IPS DF 6.9 (cell line): ENCODE results near the gene MEI1.

Experiments used
- DNase-seq: peaks from one replicate; pipeline ENCODE4 v3.0.0-alpha.2; 2013; ENCODE audit warnings: low read depth, low spot score
- H3K27ac ChIP-seq: one replicate; pipeline ENCODE4 v1.5.1; 2013; ENCODE audit warnings: low read length, control low read depth
- H3K27me3 ChIP-seq: 2 replicates; pipeline ENCODE4 v1.6.1; 2013; ENCODE audit warnings: mild to moderate bottlenecking, low read length; ENCODE audit not compliant: control insufficient read depth, insufficient read depth
- H3K36me3 ChIP-seq: 2 replicates; pipeline ENCODE4 v1.6.1; 2013; ENCODE audit warnings: low read length; ENCODE audit not compliant: control insufficient read depth, insufficient read depth
- H3K4me1 ChIP-seq: 2 replicates; pipeline ENCODE4 v1.6.1; 2013; ENCODE audit warnings: low read length; ENCODE audit not compliant: control insufficient read depth, insufficient read depth
- H3K4me3 ChIP-seq: 2 replicates; pipeline ENCODE4 v1.5.1; 2013; ENCODE audit warnings: mild to moderate bottlenecking, low read length
- H3K9me3 ChIP-seq: 2 replicates; pipeline ENCODE4 v1.6.1; 2013; ENCODE audit warnings: low read length, inconsistent platforms; ENCODE audit not compliant: control insufficient read depth, insufficient read depth
- WGBS: extraction: QIAGEN DNeasy Blood & Tissue Kit; methylation state at CpG from one replicate; pipeline ENCODE4 v1.1.7; 2013; ENCODE audit warnings: mixed read lengths, missing lambda C conversion rate; ENCODE audit not compliant: insufficient read length, insufficient coverage; 5-methylcytosine and 5-hydroxymethylcytosine counted together

Gene MEI1

GRCh38 chr22:41770715-41771468, 71.6 kb downstream of the MEI1 start:
- no CpG with 5 or more reads among the region's 5 CpGs for WGBS

GRCh38 chr22:41772198-41772597, 72.9 kb downstream of the MEI1 start:
- no peak overlapping the region for H3K27ac ChIP-seq
- no peak overlapping the region for H3K4me3 ChIP-seq
- WGBS, result no CpG with 5 or more reads among the region's 4 CpGs
- no peaks in the 10 kb centered on the region for H3K27me3 ChIP-seq
- DNase-seq, result no peak
- H3K9me3 ChIP-seq, result no peaks in the 10 kb centered on the region
- no peaks in the 10 kb centered on the region for H3K4me1 ChIP-seq
- H3K36me3 ChIP-seq, result no peaks in the 10 kb centered on the region

More at GRCh38 chr22:41770715-41771468, 71.6 kb downstream of the MEI1 start:
- no peaks in the 10 kb centered on the region for H3K27me3 ChIP-seq
- no peaks in the 10 kb centered on the region for H3K9me3 ChIP-seq
- no peaks in the 10 kb centered on the region for H3K36me3 ChIP-seq
- H3K27ac ChIP-seq, result no peak overlapping the region
- H3K4me1 ChIP-seq, result no peaks in the 10 kb centered on the region
- no peak for DNase-seq
- H3K4me3 ChIP-seq, result no peak overlapping the region

DNA sequence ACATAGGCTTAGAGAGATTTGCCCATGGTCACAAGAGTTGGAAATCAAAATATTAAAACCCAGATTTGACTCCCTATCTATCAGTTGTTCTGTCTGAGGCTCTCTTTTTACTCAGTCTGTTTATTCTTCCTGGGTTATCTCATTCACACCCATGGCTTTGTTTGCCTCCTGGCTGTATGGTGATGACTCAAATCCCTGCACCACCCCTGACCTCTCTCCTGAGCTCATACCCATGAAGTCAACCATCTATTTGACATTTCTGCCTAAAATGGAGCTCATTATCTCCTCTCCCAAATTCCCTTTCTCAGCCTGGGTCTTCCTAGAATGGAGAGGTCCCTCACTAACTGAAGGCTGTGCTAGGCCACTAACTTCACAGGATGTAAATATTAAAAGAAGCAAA, 73.3 kb downstream of the MEI1 start:
- no peaks in the 10 kb centered on the region for H3K27me3 ChIP-seq
- H3K4me3 ChIP-seq, result no peak overlapping the region
- no peaks in the 10 kb centered on the region for H3K9me3 ChIP-seq
- no peaks in the 10 kb centered on the region for H3K36me3 ChIP-seq
- no peak for DNase-seq
- no peak overlapping the region for H3K27ac ChIP-seq
- H3K4me1 ChIP-seq, result no peaks in the 10 kb centered on the region

GRCh38 chr22:41775338-41775737, 76.0 kb downstream of the MEI1 start:
- no peak overlapping the region for H3K27ac ChIP-seq
- WGBS, result no CpG with 5 or more reads among the region's 5 CpGs
- H3K27me3 ChIP-seq, result no peaks in the 10 kb centered on the region
- no peak overlapping the region for H3K4me3 ChIP-seq
- no peaks in the 10 kb centered on the region for H3K9me3 ChIP-seq
- no peaks in the 10 kb centered on the region for H3K4me1 ChIP-seq
- DNase-seq, result no peak
- no peaks in the 10 kb centered on the region for H3K36me3 ChIP-seq

DNA sequence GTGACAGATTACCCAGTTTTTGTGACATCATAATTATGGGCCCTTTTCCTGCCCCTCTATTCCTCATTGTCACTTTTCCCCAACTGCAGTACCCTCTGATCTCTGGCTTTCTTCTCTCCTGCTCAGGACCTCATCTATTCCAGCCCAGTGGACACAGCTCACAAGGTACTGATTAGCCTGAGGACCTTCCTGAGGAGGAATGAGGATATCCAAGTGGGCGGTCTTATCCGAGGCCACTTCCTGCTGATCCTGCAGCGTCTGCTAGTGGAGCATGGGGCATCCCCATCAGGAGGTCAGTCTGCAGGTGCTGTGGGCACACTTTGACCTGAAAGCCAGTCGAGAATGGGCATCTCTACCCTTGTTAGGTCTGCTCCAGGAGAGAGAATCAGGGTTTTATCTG, 76.7 kb downstream of the MEI1 start:
- no peak for DNase-seq
- WGBS, result no CpG with 5 or more reads among the region's 4 CpGs
- H3K27ac ChIP-seq, result no peak overlapping the region

DNA sequence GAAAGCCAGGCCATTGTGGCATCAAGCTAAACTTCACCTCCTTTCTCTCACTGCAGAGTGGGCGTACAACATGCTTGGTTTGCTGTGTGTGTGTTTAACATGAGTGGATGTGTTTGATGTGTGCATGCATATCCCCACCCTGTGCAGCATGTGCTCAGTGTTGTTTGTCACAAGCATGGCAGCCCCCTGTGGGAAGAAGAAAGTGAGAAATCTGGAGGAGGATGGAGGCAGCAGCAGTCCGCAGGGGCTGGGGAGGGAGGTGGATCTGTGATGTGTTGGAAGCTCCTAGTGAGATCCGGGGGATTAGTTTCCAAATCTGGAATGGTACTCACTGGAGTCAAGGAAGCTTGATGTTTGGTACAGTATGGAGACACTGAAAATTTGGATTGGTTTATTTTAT, 77.1 kb downstream of the MEI1 start:
- Histone ChIP-seq H3K36me3 (no peaks in the 10 kb centered on the region), H3K27ac (no peak overlapping the region), H3K27me3 (no peaks in the 10 kb centered on the region), H3K4me3 (no peak overlapping the region), H3K4me1 (no peaks in the 10 kb centered on the region), H3K9me3 (no peaks in the 10 kb centered on the region)
- WGBS, result no CpG with 5 or more reads among the region's 3 CpGs
- DNase-seq, result no peak

More for the DNA sequence above, 76.7 kb downstream of the MEI1 start:
- Histone ChIP-seq H3K27me3 (no peaks in the 10 kb centered on the region), H3K4me1 (no peaks in the 10 kb centered on the region), H3K9me3 (no peaks in the 10 kb centered on the region), H3K36me3 (no peaks in the 10 kb centered on the region), H3K4me3 (no peak overlapping the region)

DNA sequence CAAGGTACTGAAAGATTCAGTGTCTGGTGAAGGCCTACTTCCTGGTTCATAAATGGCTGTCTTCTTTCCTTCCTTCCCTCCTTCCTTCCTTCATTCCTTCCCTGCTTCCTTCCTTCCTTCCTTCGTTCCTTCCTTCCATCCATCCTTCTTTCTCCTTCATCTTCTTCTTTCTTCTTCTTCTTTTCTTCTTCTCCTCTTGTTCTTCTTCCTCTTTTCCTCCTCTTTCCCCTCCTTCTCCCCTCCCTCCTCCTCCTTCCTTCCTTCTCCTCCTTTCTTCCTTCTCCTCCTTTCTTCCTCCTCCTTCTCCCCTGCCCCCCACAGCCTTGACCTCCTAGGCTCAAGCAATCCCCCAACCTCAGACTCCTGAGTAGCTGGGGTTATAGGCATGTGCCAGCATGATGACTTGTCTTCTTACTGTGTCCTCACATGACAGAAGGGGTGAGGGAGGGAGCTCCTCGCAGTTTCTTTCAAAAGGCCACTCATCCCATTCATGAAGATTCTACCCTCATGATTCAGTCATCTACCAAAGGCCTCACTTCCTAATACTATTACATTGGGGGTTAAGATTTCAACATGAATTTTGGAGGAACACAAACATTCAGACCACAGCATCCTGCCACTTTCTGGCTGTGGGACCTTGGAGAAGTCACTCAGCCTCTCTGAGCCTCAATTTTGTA, 78.6 kb downstream of the MEI1 start:
- Histone ChIP-seq H3K36me3 (no peaks in the 10 kb centered on the region), H3K9me3 (no peaks in the 10 kb centered on the region), H3K27me3 (no peaks in the 10 kb centered on the region), H3K4me1 (no peaks in the 10 kb centered on the region), H3K27ac (no peak overlapping the region), H3K4me3 (no peak overlapping the region)
- 100% methylated on average over 1 of the region's 2 CpGs for WGBS
- DNase-seq, result no peak

- no peaks in the 10 kb centered on the region for H3K9me3 ChIP-seq
- no peaks in the 10 kb centered on the region for H3K4me1 ChIP-seq
- H3K27me3 ChIP-seq, result no peaks in the 10 kb centered on the region
- H3K27ac ChIP-seq, result no peak overlapping the region
- no peaks in the 10 kb centered on the region for H3K36me3 ChIP-seq
- DNase-seq, result no peak
- no CpG with 5 or more reads among the region's 3 CpGs for WGBS
- H3K4me3 ChIP-seq, result no peak overlapping the region
These were observed 80.7 kb downstream of the MEI1 start for GRCh38 chr22:41779929-41780505.

DNA sequence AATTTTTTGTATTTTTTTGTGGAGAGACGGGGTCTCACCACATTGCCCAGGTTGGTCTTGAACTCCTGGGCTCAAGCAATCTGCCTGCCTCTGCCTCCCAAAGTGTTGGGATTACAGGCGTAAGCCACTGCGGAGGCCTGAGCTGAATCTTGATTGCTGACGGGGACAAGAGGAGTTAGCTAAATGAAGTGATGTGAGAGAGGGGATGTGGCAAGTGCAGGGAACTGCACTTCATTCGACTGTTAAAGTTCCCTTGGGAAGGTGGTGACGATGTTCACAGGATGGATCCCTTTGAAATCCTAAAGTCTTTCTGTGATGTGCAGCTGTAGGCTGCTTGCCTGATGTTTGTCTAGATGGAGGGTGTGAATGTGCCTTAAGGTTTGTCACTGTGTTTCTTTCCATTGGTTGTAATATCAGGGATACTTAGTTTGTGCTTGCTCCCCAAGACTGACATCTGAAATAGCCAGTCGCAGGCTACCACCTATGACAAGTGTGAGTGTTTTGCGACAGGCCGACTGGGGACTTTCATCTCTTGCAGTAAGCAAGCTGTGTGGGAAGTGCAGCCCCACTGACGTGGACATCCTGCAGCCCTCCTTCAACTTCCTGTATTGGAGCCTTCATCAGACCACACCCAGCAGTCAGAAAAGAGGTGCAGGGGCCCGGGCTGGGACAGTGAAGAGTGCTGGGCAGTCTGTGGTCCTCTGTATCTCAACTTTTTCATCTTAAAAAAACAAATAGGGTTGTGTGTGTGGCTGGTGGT, 81.6 kb downstream of the MEI1 start:
- WGBS, result no CpG with 5 or more reads among the region's 11 CpGs
- Histone ChIP-seq H3K36me3 (no peaks in the 10 kb centered on the region), H3K27me3 (no peaks in the 10 kb centered on the region), H3K4me1 (no peaks in the 10 kb centered on the region), H3K9me3 (no peaks in the 10 kb centered on the region), H3K27ac (no peak overlapping the region), H3K4me3 (no peak overlapping the region)
- no peak for DNase-seq

DNA sequence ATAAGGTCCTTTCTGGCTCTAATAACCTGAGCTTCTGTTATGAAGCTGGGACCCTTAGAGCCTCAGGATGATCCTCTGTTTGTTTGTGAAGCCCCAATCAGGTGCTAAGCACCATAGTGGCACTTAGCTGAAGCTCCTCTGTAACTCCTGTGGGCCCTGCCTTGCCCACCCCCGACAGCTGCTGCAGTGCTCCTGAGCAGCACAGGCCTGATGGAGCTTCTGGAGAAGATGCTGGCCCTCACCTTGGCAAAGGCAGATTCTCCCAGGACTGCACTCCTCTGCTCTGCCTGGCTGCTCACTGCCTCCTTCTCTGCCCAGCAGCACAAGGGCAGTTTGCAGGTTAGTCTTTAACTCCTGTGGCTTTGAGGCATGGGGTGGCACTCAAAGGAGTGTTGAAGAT, 82.2 kb downstream of the MEI1 start:
- no peaks in the 10 kb centered on the region for H3K4me1 ChIP-seq
- no peaks in the 10 kb centered on the region for H3K9me3 ChIP-seq
- no peak overlapping the region for H3K27ac ChIP-seq
- no peaks in the 10 kb centered on the region for H3K27me3 ChIP-seq
- no peak overlapping the region for H3K4me3 ChIP-seq
- no peaks in the 10 kb centered on the region for H3K36me3 ChIP-seq
- no peak for DNase-seq
- no CpG with 5 or more reads among the region's 1 CpG for WGBS
